ENCODE results near the gene CELSR1.

- TF ChIP-seq CTCF (IDR thresholded peaks at IDR 0.05; ENCODE audit: low read depth, low read length) (no peak), EZH2phosphoT487 (IDR thresholded peaks at IDR 0.05; ENCODE audit: low read depth) (no peak)
Observed at GRCh38 chr22:46472722-46473016, 64.8 kb downstream of the CELSR1 start.

Measured in OCI-LY3 (cell line).